Ovary (tissue), 9 donors: ENCODE results near the gene WIF1. TPM values are rescaled to one million over a fixed set of nuclear protein-coding genes. Genes with fewer than 3 reads are reported as not detected.

Experiments used
- DNase-seq, 5 donors: peaks; one replicate each; pipeline ENCODE4 v3.0.0-alpha.2; 2019 to 2020
- H3K27ac ChIP-seq, 2 donors: fragments of 200-600 bp; one replicate each; pipeline versions ENCODE4 v1.5.1 to v1.8.0; 2019 to 2022
- H3K27me3 ChIP-seq: fragments of 200-600 bp; one replicate; pipeline ENCODE4 v1.8.0; 2022
- H3K36me3 ChIP-seq: fragments of 200-600 bp; sonication (generic); one replicate; pipeline ENCODE4 v1.5.1; 2019
- H3K4me1 ChIP-seq: one replicate; pipeline ENCODE4 v1.8.1; 2013; ENCODE audit warnings: mild to moderate bottlenecking, moderate library complexity; ENCODE audit not compliant: insufficient read depth
- H3K4me3 ChIP-seq: fragments of 200-600 bp; sonication (generic); one replicate; pipeline ENCODE4 v1.5.1; 2017
- H3K9me3 ChIP-seq, 2 donors: fragments of 200-600 bp in 1 of 2; sonication (generic) in 1 of 2; one replicate each; pipeline versions ENCODE4 v1.5.1 to v1.8.1; 2013 to 2019; ENCODE audit warnings: mild to moderate bottlenecking in 1 of 2, moderate library complexity in 1 of 2
- CTCF ChIP-seq, 3 donors: fragments of 450-650 bp in 2 of 3; fragments of 200-600 bp in 1 of 3; IDR thresholded peaks; one replicate each; pipeline versions ENCODE4 v1.5.1 to v1.8.0; 2016 to 2022; ENCODE audit warnings: antibody characterized with exemption in 3 of 3, mild to moderate bottlenecking in 1 of 3
- EP300 ChIP-seq: sonication (generic); formaldehyde crosslinking; IDR thresholded peaks from one replicate; pipeline ENCODE4 v1.6.1; 2017; ENCODE audit warnings: antibody characterized with exemption
- POLR2A ChIP-seq: fragments of 450-650 bp; IDR thresholded peaks from one replicate; pipeline ENCODE4 v1.6.1; 2017; ENCODE audit warnings: antibody characterized with exemption, mild to moderate bottlenecking, moderate library complexity
- WGBS, 3 donors: extraction: QIAGEN DNeasy Blood & Tissue Kit in 1 of 3; methylation state at CpG; one replicate each; pipeline versions ENCODE4 v1.1.5 to v1.1.7; 2013 to 2017; 5-methylcytosine and 5-hydroxymethylcytosine counted together
- intact Hi-C, 4 donors: fragments of 100-400 bp; cut with DNase I; formaldehyde crosslinking; loops; one replicate each; pipeline versions ENCODE4 v1.11.0 to v1.15.1; 2022 to 2023
- polyA plus RNA-seq, 2 donors: library from polyadenylated mRNA; stranded (reverse); fragments of 200-250 nt in 1 of 2; fragments of 350-450 nt in 1 of 2; fragmentation: Illumina TruSeq in 1 of 2; extraction: RNeasy Lipid Tissue Mini Kit (QIAGEN cat#74804) in 1 of 2; gene quantifications; one replicate each; pipeline ENCODE4 v1.2.3, GENCODE V29; 2013 to 2014
- total RNA-seq, 7 donors: library from RNA; depleted of rRNA in 2 of 7; stranded (reverse); fragments of >200 nt in 2 of 7; fragmentation: NEBNext Ultra II Directional in 3 of 7; extraction: Animal tissue kit (Norgen Biotek cat#: 25700) in 3 of 7; gene quantifications; one replicate each; pipeline versions ENCODE4 v1.1.0 to v1.2.4, GENCODE V29; 2016 to 2023
- donor health status: DM: no; HTN: no; CAD: no; lungs with moderate emphysema.
- donor health status: DM: no; HTN: no; CAD: no.
- donor health status: Bipolar disorder and iron deficiency.
- donor health status: DM: yes; HTN: yes; CAD: no.
- donor health status: DM: no; HTN: no; CAD: no.
- donor health status: DM: yes; HTN: yes; CAD: no.

The WIF1 gene
- total and polyA plus RNA-seq, 9 donors, result 0.11 to 6.7 (median 2.0) TPM; not detected in 4

GRCh38 chr12:65157091-65157490 lies 36.0 kb upstream of the WIF1 start:
- intact Hi-C loops, result no loop called here
- DNase-seq, result no peak
- Histone ChIP-seq H3K27ac (no peak overlapping the region), H3K4me1 (no peaks in the 10 kb centered on the region), H3K4me3 (no peak overlapping the region), H3K36me3 (no peaks in the 10 kb centered on the region), H3K27me3 (no peaks in the 10 kb centered on the region), H3K9me3 (no peaks in the 10 kb centered on the region)
- TF ChIP-seq POLR2A (no peak), EP300 (no peak), CTCF (IDR thresholded peaks at IDR 0.05) (no peak)
- WGBS, 3 donors, result 84 to 89% (median 88%) methylated on average over 4 of the region's 4 CpGs

- H3K27me3 ChIP-seq, result no peaks in the 10 kb centered on the region
- no peak for TF ChIP-seq CTCF (IDR thresholded peaks at IDR 0.05)
- TF ChIP-seq EP300, result no peak
- TF ChIP-seq POLR2A, result no peak
- H3K27ac ChIP-seq, result no peak overlapping the region
- intact Hi-C loops, result no loop called here
- H3K9me3 ChIP-seq, result no peaks in the 10 kb centered on the region
- H3K4me1 ChIP-seq, result no peaks in the 10 kb centered on the region
- no peaks in the 10 kb centered on the region for H3K36me3 ChIP-seq
- H3K4me3 ChIP-seq, result no peak overlapping the region
- 68 to 76% (median 74%) methylated on average over 2 of the region's 2 CpGs for WGBS, 3 donors
- no peak for DNase-seq
Measured at GRCh38 chr12:65156366-65156841, 35.3 kb upstream of the WIF1 start.

- H3K4me3 ChIP-seq, result no peak overlapping the region
- H3K27me3 ChIP-seq, result no peaks in the 10 kb centered on the region
- no peak for DNase-seq
- no peaks in the 10 kb centered on the region for H3K4me1 ChIP-seq
- no peaks in the 10 kb centered on the region for H3K36me3 ChIP-seq
- H3K9me3 ChIP-seq, result no peaks in the 10 kb centered on the region
- WGBS, 3 donors, result 65 to 70% (median 67%) methylated on average over 3 of the region's 3 CpGs
- TF ChIP-seq POLR2A (no peak), CTCF (IDR thresholded peaks at IDR 0.05) (no peak), EP300 (no peak)
- intact Hi-C loops, result no loop called here
- no peak overlapping the region for H3K27ac ChIP-seq
Measured at GRCh38 chr12:65155784-65156183, 34.7 kb upstream of the WIF1 start.

GRCh38 chr12:65152596-65152995 lies 31.5 kb upstream of the WIF1 start:
- H3K27ac ChIP-seq, result no peak overlapping the region
- H3K4me3 ChIP-seq, result no peak overlapping the region
- no peaks in the 10 kb centered on the region for H3K4me1 ChIP-seq
- DNase-seq, result no peak
- no peaks in the 10 kb centered on the region for H3K9me3 ChIP-seq
- no peaks in the 10 kb centered on the region for H3K27me3 ChIP-seq
- TF ChIP-seq CTCF (IDR thresholded peaks at IDR 0.05) (no peak), EP300 (no peak), POLR2A (no peak)
- H3K36me3 ChIP-seq, result no peaks in the 10 kb centered on the region
- WGBS, 3 donors, result 9 to 23% (median 16%) methylated on average over 1 of the region's 1 CpG
- intact Hi-C loops, result no loop called here
